BE2C (cell line): Measurements from ENCODE around the gene GNAI1. TPM values are rescaled to one million over a fixed set of nuclear protein-coding genes. Genes with fewer than 3 reads are reported as not detected.
A peak's percentile ranks its signal among the peaks of the same experiment; 100 is the strongest.

Experiments
- DNase-seq: peaks from one replicate; pipeline ENCODE4 v3.0.0-alpha.2; 2020
- H3K27me3 ChIP-seq: fragments of 250-450 bp; sonication (Bioruptor Pico); 2 replicates; pipeline ENCODE4 v1.5.1; 2020; ENCODE audit warnings: mild to moderate bottlenecking
- H3K36me3 ChIP-seq: fragments of 250-450 bp; sonication (Bioruptor Pico); 2 replicates; pipeline ENCODE4 v1.5.1; 2020; ENCODE audit warnings: mild to moderate bottlenecking
- H3K4me1 ChIP-seq: fragments of 250-450 bp; sonication (Bioruptor Pico); 2 replicates; pipeline ENCODE4 v1.5.1; 2020
- H3K4me3 ChIP-seq: 2 replicates; pipeline ENCODE4 v1.5.1; 2011; ENCODE audit warnings: low read depth, low read length
- H3K9me3 ChIP-seq: fragments of 250-450 bp; sonication (Bioruptor Pico); 2 replicates; pipeline ENCODE4 v1.5.1; 2020
- CTCF ChIP-seq: IDR thresholded peaks from 2 replicates; pipeline ENCODE4 v1.5.1; 2012; ENCODE audit warnings: mild to moderate bottlenecking, low read depth, low read length
- polyA plus RNA-seq: library from polyadenylated mRNA; unstranded; fragments of >200 nt; gene quantifications from one replicate; pipeline ENCODE4 v1.2.1, GENCODE V29; 2012; ENCODE audit warnings: low read depth, missing spikeins; ENCODE audit not compliant: insufficient read length, insufficient read depth

Gene GNAI1
- polyA plus RNA-seq: 11.4 TPM

DNA sequence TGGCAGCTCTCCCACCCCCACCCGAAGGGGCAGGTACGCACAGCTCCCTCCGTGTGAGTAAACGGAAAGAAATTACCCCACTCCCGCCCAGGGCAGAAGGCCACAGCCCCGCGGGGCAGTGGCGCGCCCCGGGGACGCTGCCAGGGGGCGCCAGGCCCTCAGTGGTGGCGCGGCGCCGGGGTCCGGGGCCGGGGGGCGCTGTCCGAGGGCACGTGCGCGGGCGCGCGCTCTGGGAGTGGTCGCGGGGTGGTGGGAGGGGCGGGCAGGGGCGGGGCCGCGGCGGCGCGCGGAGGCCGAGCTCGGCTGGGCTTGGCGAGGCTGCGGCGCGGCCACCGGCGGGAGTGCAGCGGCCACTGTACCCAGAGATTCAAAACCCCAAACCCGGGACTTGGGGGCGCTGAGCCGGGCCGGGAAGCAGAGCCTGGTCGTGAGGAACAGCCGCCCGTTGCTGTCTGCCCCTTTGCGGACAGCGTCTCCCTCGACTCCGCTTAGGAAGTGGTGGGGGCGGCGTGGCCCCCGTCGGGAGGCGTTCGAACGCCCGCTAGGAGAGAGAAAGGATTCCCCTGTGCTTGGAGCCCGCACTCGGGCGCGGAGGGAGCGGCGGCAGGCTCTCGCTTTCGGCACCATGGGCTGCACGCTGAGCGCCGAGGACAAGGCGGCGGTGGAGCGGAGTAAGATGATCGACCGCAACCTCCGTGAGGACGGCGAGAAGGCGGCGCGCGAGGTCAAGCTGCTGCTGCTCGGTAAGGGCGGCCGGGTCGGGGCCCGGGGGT lies at the start of gene GNAI1:
GNAI1 (plus strand) TSS at position 296 of the 773 bp plus-strand sequence; CDS start at position 626, 330 bp downstream.
- Histone ChIP-seq H3K4me3 (peak within 1 kb of the TSS; percentile 97), H3K27me3 (no peaks in the 10 kb centered on the region), H3K9me3 (no peaks in the 10 kb centered on the region), H3K36me3 (peaks cover 5% of the 10 kb centered on the region; the same call in 1 of the 2 replicates), H3K4me1 (peaks cover 7% of the 10 kb centered on the region)
- TF ChIP-seq CTCF: peak; percentile 49
- peak; percentile 91 for DNase-seq

DNA sequence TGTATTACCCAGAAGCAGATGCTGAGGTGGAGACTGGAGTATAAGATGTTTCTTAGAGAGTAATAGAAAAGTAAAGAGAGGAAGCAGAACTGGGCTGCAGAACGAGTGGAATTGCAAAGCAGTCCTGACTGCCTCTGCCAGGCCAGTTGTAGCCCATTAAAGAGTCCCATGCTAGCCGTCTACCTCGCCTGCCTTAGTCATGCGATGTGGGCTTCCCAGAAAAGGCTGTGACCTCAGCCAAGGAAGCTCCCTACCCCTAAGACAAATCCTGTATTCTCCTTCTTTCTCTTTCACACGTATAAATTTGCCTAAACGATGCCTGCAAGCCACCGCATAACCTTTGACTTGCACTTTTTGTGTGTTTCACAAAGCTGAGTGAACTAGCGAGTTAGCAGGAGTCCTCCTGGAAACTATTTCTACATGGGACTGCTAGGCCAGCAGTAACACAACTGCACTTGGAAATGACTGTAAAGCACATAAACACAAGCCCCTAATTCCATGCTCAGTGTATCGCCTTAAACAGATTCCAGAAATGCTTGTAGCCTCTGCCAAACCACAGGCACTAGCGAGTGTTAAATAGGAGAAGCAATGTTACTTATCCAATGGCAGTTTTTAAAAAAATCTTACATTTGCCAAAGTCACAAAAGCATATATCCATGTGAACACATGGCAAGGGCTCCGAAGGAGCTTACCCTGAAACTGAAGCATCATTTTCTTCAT lies 47.4 kb upstream of the GNAI1 start:
- TF ChIP-seq CTCF: no peak
- DNase-seq: no peak
- Histone ChIP-seq H3K27me3 (no peaks in the 10 kb centered on the region), H3K4me1 (no peaks in the 10 kb centered on the region), H3K4me3 (no peak overlapping the region), H3K9me3 (no peaks in the 10 kb centered on the region; the same call in 1 of the 2 replicates), H3K36me3 (no peaks in the 10 kb centered on the region)

DNA sequence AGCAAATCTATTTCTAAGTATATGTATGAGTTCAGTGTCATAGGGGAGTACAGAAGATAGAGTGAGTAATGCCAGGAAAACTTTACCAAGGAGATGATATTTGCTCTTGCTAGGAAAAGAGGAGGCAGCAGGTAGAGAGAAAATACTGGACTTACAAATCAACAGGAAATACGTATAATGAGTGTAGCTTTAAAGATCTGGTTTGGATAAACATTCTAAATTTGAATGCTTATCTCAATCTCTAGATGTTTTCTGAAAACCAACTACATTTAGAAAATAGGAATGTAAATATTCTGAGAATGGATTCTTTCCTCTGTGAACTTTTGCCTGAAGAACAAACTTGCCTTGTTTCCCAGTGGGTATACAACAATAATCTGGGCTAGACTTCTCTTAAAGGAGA lies 46.9 kb upstream of the GNAI1 start:
- no peak overlapping the region for H3K4me3 ChIP-seq
- TF ChIP-seq CTCF: no peak

DNA sequence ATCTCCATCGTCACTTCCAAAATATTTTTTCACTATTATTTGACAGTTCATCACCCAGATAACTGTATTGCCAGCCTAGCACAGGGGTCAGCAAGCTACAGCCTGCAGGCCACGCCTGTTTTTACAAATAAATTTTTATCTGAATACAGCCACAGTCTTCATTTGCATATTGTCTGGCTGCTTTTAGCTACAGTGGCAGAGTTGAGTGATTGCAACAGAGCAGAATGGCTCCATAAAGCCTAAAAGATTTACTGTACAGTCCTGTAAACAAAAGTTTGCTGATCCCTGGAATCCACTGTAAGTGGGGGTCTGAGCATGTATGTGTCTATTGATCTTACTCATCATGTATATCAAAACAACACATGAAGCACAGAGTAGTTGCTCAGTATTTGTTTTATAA lies 45.9 kb upstream of the GNAI1 start:
- H3K36me3 ChIP-seq: no peaks in the 10 kb centered on the region
- DNase-seq: no peak

More for the DNA sequence above, 46.9 kb upstream of the GNAI1 start:
- Histone ChIP-seq H3K27me3 (no peaks in the 10 kb centered on the region), H3K9me3 (no peaks in the 10 kb centered on the region; the same call in 1 of the 2 replicates), H3K4me1 (no peaks in the 10 kb centered on the region), H3K36me3 (no peaks in the 10 kb centered on the region)
- DNase-seq: no peak

GRCh38 chr7:80089366-80089765 lies 45.3 kb upstream of the GNAI1 start:
- TF ChIP-seq CTCF: no peak

More for the DNA sequence above, 45.9 kb upstream of the GNAI1 start:
- no peak overlapping the region for H3K4me3 ChIP-seq
- H3K9me3 ChIP-seq: no peaks in the 10 kb centered on the region; the same call in 1 of the 2 replicates
- H3K4me1 ChIP-seq: no peaks in the 10 kb centered on the region
- no peaks in the 10 kb centered on the region for H3K27me3 ChIP-seq
- TF ChIP-seq CTCF: no peak

GRCh38 chr7:80093349-80093748 lies 41.3 kb upstream of the GNAI1 start:
- H3K4me3 ChIP-seq: no peak overlapping the region
- H3K36me3 ChIP-seq: no peaks in the 10 kb centered on the region
- no peaks in the 10 kb centered on the region for H3K4me1 ChIP-seq
- H3K9me3 ChIP-seq: no peaks in the 10 kb centered on the region
- no peak for DNase-seq
- H3K27me3 ChIP-seq: no peaks in the 10 kb centered on the region
- TF ChIP-seq CTCF: no peak

More at GRCh38 chr7:80089366-80089765, 45.3 kb upstream of the GNAI1 start:
- Histone ChIP-seq H3K27me3 (no peaks in the 10 kb centered on the region), H3K9me3 (no peaks in the 10 kb centered on the region; the same call in 1 of the 2 replicates), H3K4me3 (no peak overlapping the region), H3K36me3 (no peaks in the 10 kb centered on the region), H3K4me1 (no peaks in the 10 kb centered on the region)
- DNase-seq: no peak
